Adipose tissue (tissue), 3 donors: ENCODE measurements around the gene DCLK2. TPM values are rescaled to one million over a fixed set of nuclear protein-coding genes. Genes with fewer than 3 reads are reported as not detected.

Experiments
- H3K27ac ChIP-seq: one replicate; pipeline ENCODE4 v1.5.1; 2013; ENCODE audit warnings: low read depth, low read length
- WGBS, 3 donors: extraction: QIAGEN DNeasy Blood & Tissue Kit; methylation state at CpG; one replicate each; pipeline ENCODE4 v1.1.7; 2013; 5-methylcytosine and 5-hydroxymethylcytosine counted together
- polyA plus RNA-seq, 3 donors: library from polyadenylated mRNA; stranded (reverse); fragments of 200-250 nt; gene quantifications; one replicate each; pipeline ENCODE4 v1.2.3, GENCODE V29; 2013
- donor health status: healthy with polysubstance abuse.
- donor health status: Bipolar disorder and iron deficiency.
- donor health status: healthy.

The DCLK2 gene
- polyA plus RNA-seq, 3 donors, result 0.93 to 3.7 (median 2.3) TPM

DNA sequence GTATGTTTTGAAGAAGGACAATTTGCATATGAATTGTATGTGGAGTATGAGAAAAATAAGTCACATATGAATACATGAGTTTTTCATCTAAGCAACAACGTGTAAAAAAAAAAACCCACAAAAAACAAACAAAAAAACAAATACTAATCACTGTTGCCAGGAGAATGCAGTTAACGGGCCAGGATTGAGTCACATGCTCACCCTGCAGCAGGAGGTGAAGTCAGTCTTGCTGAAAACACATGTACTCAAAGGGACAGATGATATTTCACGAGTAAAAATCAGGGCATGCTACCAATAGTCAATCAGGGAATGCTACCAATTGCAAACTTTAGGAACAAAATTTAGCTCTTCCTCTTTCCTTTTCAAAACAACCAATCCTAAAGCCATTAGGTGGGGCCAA is 10.4 kb upstream of the DCLK2 start:
- H3K27ac ChIP-seq, result no peak overlapping the region
- WGBS, 3 donors, result 58 to 74% (median 67%) methylated on average over 3 of the region's 3 CpGs

DNA sequence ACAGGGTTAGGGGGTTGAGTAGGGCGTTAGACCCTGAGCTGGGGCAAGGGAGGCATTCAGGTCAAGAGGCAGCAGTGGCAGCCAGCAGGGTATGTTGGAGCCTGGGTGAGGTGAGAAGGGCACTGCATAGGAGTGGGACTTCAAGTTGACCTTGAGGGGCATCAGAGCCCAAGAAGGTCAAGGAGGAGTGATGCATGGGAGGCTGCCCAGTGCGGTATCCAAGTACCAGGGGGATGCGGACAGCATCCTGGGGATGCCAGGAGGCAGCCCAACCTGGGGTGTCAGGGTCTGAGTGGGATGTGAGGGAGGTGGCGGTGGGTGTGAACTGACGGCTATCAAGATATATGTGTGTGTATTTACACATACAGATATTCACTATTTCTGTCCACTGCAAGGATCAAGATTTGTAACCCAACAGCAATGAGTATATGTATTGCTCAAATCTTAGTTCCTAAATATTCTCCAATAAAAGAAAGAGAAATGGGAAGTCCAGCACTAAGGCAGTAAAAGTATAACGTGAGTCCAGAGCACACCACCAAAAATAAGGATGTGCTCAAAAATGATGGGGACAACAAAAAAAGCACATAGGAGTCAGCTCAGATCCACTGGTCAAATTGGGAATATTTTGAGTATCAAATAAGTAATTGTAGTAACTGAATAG is 9.8 kb upstream of the DCLK2 start:
- 73 to 87% (median 85%) methylated on average over 6 of the region's 6 CpGs for WGBS, 3 donors
- H3K27ac ChIP-seq, result no peak overlapping the region

DNA sequence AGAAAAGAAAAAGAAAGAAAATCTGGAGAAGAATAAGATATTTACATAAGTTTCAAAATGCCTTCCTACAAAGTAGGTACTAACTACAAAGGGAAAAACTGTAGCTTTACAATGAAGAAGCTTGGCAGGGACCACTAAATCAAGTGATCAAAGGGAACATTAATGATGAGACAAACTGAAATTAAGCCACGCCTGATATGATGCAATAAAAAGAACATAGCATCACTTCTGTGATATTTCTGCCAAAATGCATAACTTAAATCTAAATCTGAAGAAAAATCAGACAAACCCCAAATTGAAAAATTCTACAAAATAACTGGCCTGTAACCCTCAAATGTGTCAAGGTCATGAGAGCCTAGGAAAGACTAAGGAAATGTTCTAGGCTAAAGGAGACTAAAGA is 8.9 kb upstream of the DCLK2 start:
- 4 to 39% (median 33%) methylated on average over 1 of the region's 1 CpG for WGBS, 3 donors

DNA sequence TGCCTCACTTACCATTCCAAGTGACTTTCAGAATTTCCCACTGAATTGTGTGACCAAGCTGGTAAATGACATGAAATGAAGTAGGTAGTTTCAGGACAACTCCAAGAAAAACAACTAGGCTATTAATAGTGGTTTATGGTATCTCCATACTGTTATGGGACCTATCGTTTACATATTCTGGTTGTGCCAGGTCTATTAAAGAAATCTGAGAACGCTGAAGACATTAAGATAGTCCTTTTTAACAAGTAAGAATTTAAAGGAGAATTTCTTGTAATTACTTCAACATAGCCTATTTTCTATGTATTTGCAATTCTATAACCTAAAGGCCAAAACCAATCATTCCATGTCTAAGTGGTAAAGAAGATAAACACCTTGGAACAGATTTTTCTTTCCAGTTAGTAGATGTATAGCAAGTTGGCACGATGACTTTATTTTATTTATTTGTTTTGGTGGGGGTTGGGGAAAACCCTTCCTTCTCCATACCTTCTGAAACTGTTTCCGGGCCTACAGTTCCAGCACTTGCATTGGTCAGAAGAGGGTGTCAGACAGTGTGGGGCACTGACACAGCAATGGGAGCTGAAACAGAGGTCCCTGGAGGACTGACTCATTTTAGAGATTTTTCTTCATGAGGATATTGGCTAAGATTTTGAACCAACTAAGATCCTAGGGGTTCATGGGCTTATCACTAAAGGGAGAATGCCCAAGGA is 7.6 kb upstream of the DCLK2 start:
- WGBS, 3 donors, result 79 to 93% (median 88%) methylated on average over 4 of the region's 4 CpGs
- H3K27ac ChIP-seq, result no peak overlapping the region

More for the DNA sequence above, 8.9 kb upstream of the DCLK2 start:
- no peak overlapping the region for H3K27ac ChIP-seq

DNA sequence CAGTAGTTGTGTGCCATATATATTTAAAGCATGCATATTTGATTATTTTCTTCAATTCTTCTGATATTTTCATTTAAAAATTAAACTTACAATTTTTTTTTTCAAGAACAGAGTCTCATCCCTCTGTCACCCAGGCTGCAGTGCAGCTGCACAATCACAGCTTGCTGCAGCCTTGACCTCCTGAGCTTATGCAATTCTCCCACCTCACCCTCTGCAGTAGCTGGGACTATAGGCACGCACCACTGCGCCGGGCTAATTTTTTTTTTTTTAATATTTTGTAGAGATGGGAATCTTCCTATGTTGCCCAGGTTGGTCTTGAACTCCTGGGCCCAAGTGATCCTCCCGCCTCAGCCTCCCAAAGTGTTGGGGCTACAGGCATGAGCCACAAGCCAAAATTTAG is 5.8 kb upstream of the DCLK2 start:
- no peak overlapping the region for H3K27ac ChIP-seq
- WGBS, 3 donors, result 94 to 96% (median 95%) methylated on average over 4 of the region's 4 CpGs

DNA sequence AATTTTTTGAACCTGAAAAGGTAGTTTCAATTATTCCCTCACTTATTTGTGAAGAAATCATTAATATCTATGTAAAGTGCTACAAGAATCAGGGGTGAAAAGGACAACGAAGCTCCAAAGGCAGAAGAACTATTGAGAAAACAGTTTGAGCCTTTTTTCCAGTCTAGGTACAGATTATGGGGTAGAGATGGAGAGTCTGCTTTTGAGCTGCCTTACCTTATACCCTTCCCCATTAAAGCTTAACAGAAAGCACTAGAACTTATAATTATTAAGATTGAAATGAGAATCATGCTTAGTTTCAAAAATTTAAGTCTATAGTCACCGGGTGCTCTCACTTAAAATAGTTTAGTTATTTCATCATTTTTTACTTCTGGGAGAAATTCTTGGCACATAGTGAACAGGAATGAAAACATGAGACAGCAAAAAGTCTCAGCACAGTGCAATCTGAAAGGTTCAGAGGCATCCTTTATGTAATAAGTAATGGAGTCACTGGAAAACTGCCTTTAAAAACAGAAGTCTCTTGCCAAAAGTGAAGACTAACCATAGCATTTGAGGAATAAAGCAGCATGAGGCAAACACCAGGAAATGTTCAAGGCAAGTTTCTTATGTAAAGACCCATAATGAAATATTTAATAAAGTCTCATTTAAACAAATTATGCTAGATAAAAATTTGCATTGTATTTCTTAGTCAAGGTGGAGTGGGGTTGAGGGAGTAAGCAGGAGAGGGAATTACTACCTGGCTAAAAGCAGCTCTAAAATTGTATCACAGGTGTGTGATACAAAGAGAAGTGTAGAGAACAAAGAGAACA is 5.1 kb upstream of the DCLK2 start:
- H3K27ac ChIP-seq, result no peak overlapping the region
- 46 to 62% (median 55%) methylated on average over 2 of the region's 2 CpGs for WGBS, 3 donors

DNA sequence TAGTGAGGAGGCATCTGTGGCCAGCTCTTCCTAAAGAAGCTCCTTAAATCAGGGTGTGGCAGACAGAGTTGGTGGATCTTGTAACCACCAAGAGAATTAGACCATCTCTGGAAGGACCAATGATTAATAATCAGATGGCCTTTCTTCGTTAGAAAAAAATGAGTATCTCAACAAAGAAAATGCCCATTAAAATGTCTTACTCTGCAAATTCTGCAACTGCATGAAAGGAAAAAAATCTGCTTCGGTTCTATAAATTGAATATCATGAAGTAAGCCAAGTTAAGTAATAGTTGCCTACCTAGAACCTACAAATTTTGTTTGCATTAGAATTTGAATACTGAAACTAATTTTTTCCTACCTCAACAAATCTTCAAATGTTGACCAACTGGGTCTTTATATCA is 4.2 kb upstream of the DCLK2 start:
- no peak overlapping the region for H3K27ac ChIP-seq
- WGBS, 3 donors, result 89 to 95% (median 92%) methylated on average over 2 of the region's 2 CpGs

DNA sequence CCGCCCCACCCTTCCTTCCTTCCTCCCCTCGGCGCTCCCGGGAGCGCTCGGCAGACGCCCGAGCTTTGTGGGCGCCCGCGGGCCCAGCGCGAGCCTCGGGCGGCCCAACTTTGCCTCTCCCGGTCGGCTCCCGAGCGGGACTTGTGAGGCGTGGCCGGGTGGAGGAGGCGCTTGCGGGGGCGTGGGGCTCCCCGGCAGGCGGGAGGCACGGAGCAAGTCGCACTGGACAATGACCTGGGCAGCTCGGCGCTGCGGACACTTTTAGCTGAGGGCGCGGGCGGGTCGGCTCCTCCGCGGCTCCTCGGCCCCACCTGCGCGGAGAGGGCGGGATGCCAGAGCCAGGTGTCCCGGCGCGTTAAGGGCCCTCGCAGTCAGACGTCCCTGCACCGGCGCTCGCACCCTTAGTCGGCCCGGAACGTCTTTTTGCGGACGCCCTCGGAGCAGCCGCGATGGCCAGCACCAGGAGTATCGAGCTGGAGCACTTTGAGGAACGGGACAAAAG is 385 bp downstream of the DCLK2 start:
- H3K27ac ChIP-seq, result peak overlapping the region; percentile 80
- 0 to 1% (median 0%) methylated on average over 55 to 58 of the region's 59 CpGs for WGBS, 3 donors

DNA sequence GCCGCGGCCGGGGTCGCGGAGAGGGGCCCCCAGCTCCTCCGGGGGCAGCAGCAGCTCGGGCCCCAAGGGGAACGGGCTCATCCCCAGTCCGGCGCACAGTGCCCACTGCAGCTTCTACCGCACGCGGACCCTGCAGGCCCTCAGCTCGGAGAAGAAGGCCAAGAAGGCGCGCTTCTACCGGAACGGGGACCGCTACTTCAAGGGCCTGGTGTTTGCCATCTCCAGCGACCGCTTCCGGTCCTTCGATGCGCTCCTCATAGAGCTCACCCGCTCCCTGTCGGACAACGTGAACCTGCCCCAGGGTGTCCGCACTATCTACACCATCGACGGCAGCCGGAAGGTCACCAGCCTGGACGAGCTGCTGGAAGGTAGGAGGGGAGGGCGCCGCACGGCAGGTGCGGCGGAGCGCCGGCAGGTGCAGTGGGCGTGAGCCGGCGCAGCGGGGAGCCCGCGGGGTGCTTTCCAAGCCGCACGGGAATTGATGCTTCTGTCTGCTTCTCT is 886 bp downstream of the DCLK2 start:
- WGBS, 3 donors, result 0 to 6% (median 4%) methylated on average over 47 of the region's 47 CpGs
- peak overlapping the region; percentile 34 for H3K27ac ChIP-seq

DNA sequence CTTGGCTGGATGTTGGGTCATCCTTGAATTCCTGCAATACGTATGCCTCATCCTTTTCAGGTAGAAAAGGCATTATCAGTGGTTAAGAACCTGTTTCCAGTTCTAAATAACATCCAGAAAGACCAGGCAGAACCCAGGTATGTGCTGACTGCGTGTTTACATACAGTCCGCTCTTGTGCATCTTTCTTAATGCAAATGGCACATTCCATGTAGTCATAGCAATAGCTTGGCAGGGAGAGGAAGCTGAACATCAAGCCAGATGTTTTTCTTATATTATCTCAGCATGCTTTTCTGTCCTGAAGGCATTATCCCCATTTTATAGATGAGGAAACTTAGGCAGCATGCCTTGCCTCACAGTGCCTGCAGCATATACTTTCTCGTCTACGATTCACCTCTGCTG is 2.1 kb downstream of the DCLK2 start:
- WGBS, 3 donors, result 70 to 88% (median 84%) methylated on average over 5 of the region's 5 CpGs
- H3K27ac ChIP-seq, result no peak overlapping the region

DNA sequence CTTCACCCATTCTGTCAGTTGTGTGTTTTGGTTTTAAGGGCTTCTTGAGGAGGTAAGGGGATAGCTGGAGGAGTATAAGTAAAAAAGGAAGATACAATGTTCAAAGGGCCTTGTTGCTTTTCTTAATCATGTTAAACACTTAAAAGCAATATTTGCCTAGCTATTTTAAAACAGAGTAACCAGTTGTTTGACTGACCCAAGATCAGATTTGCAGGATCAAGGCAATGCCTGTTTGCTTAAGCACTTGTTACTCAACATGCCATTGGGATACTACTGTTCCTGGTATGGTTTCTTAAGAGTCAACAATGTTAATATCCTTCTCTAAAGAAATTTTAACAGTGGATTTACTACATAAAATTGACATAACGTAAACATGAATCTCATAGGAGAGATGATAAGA is 2.6 kb downstream of the DCLK2 start:
- 51 to 96% (median 82%) methylated on average over 1 of the region's 1 CpG for WGBS, 3 donors
- H3K27ac ChIP-seq, result no peak overlapping the region

DNA sequence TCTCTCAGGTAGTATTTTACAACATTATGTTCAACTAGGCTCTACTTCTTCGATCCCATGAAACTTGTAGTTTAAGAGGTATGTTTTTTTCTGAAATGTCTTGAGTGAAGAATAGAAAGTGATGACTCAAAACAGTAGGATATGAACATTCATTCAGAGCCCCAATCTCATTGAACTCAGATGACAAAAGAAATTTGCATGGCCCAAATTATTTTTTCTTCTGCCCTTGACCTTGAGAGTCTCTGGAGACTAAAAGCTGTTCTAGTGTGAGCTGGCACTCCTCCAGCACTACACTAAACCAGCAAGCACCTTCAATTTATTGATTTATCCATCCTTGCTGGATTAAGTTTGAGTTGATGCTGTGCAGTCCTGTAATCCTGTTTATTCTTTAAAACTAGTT is 4.0 kb downstream of the DCLK2 start:
- WGBS, 3 donors, result 51 to 81% (median 80%) methylated on average over 1 of the region's 1 CpG
- no peak overlapping the region for H3K27ac ChIP-seq

DNA sequence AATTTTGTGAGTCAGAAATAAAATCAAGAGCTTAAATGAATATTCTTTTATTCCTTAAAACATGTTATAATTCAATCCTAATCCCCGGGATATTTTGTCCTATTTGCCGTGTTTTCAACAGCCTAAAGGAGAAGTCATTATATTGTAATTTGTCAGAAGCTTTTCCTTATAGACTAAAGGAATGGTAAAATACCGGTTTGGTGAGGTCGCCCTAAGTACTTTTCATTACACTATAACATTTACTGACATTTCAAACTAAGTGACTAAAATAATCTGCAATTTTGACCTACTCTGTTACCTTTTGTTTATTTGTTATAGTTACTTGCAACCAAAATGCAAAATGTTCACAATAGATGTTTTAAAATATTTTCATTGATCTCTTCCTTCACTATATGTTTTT is 8.8 kb downstream of the DCLK2 start:
- no peak overlapping the region for H3K27ac ChIP-seq
- WGBS, 3 donors, result 68 to 96% (median 77%) methylated on average over 4 of the region's 4 CpGs

DNA sequence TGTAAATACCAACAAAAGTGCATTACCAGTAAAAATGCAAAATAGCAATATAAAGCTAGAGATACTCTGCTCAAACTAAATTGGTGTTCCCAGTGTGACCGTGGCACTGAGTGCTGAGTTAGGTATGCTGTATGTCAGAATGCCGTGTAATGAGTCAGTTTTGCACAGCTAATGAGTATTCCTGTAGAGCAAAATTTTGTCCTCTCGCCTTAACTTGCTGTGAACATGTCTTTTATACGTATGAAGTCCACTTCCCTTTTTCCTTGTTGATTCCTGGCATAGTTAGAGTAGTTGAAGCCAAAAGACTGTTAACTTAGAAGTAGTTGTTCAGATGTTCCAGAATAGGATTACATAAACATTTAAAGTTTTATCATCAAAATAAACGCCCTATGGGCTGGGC is 11.5 kb downstream of the DCLK2 start:
- H3K27ac ChIP-seq, result no peak overlapping the region
- WGBS, 3 donors, result 83 to 88% (median 84%) methylated on average over 5 of the region's 5 CpGs

DNA sequence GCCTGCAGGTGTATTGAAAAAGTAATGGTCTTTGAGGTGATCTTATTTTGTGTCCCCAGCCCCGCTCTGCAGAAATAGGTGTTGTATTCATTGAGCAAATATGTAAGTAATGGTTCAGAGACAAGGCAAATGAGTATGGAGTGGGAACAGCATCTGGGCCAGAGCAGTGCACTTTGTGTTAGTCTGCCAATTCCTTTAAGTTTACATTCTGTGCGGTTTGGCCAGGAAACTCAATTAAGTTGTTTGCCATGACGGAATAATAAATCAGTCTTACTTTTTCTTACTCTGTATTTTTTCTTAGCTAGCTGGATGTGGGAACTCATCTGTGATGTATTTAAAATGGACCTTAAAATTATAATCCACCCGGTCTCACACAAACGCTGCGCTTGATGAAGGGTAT is 12.6 kb downstream of the DCLK2 start:
- 86 to 92% (median 91%) methylated on average over 6 of the region's 6 CpGs for WGBS, 3 donors
- no peak overlapping the region for H3K27ac ChIP-seq

DNA sequence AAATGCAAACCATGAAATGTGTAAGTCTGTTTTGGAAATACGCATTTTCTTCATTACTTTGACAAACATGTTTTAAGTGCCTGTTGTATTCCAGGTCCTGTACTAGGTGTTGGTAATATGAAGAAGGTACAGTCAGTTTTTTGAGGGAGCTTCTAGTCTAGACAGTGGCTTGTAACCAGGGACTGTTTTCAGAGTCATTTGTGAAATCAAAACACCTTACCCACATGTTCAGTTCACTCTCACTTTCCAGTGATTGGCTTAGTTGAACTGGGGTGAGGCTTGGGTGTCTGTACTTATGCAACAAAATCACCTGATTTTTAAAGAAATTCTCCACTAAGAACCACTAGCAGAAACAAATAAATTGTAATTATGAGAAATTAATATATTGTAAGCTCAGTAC is 16.4 kb downstream of the DCLK2 start:
- no peak overlapping the region for H3K27ac ChIP-seq
- WGBS, 3 donors, result 95 to 97% (median 97%) methylated on average over 1 of the region's 1 CpG

DNA sequence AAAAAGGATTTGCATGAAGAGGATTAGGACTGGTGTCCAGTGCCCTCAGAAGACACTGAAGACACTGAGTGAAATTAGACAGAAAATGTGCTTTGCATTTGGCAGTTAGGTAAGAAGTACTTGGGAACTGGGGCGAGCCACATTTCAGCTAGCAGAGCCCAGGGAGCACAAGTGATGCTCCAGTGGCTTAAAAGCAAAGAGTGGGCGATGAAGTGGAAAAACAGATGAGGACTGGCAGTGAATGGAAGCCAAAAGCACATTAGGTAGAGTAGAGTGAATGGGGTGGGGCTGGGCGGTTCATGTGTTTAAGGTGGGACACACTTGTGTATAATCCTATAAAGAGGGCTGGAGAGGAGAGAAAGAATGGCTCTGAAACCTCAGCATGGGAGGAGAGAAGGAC is 18.4 kb downstream of the DCLK2 start:
- no peak overlapping the region for H3K27ac ChIP-seq
- WGBS, 3 donors, result 93 to 99% (median 96%) methylated on average over 3 of the region's 3 CpGs

DNA sequence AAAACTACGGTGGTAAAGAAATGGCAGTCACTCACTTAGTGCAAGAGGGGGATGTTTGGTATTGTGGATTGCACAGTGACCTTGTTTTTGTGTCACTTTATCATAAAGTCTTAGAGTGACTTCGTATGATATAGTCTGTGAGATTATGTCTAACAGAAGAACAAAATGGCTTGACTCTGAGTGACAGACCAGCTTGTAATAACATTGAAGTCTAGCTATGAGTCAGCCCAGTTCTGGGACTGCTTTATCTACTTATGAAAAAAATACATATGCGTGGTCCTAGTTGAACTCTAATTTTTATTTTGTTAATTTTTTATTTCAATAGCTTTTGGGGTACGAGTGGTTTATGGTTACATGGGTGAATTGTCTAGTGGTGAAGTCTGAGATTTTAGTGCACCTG is 20.0 kb downstream of the DCLK2 start:
- H3K27ac ChIP-seq, result no peak overlapping the region
- WGBS, 3 donors, result 71 to 90% (median 87%) methylated on average over 4 of the region's 4 CpGs

DNA sequence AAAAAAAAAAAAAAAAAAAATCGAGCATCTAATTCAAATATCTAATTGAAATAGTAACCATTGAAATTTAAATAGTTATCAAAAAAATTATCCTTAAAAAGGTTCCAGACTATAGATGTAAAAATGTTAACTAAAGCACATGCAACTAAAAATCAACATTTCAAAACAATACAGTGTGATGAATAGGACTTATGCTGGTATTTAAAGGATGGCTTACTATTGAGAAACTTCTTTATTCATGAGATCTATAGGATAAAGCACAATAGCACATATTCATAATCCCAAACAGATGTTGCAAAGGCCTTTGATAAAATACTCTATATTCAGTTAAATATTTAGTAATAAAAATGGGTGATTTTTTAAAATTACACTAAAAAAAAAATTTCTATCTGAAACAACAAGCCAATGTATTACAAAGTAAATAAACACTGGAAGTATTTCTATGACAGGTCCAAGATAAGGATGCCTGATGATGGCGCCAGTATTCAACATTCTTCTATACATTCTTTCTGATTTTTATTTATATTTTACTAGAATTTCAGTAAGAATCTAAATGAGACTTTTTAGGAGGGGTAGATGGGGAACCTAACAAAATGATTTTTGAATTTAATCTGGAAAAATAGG is 26.3 kb downstream of the DCLK2 start:
- WGBS, 3 donors, result 83 to 90% (median 90%) methylated on average over 2 of the region's 2 CpGs
- H3K27ac ChIP-seq, result no peak overlapping the region
